HG02852 (cell line): ENCODE results near the gene STEAP1B.
"Not testable (repeated sequence)": the region's sequence is repeated elsewhere in the genome, so short reads cannot be mapped to it uniquely, and the experiment has no call there.

ENCODE experiments used
- ATAC-seq: cut with Tn5 transposase; IDR thresholded peaks from one replicate; pipeline ENCODE4 v1.9.1; 2021; ENCODE audit warnings: mild to moderate bottlenecking, moderate library complexity; ENCODE audit not compliant: unreplicated experiment

Gene STEAP1B

GRCh38 chr7:22457471-22457870 lies 42.5 kb downstream of the STEAP1B start:
- ATAC-seq: no peak

DNA sequence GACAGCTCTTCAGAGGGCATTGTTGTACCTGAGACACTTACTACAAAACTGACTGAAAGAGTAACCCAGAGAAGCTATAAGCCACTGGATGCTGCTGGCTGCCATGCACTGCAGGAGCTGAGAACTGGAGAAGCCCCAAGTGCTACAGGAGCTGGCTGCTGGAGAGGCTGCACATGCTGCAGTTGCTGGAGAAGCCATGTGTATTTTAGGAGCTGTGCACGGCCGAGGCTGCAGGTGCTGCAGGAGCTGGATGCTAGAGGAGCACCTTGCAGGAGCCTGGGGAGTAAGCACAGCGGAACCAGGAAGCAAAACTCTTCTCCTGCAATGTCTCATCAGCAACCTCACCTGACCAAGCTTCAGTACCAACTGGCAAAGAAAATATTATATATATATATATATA lies 45.5 kb downstream of the STEAP1B start:
- ATAC-seq: no peak

DNA sequence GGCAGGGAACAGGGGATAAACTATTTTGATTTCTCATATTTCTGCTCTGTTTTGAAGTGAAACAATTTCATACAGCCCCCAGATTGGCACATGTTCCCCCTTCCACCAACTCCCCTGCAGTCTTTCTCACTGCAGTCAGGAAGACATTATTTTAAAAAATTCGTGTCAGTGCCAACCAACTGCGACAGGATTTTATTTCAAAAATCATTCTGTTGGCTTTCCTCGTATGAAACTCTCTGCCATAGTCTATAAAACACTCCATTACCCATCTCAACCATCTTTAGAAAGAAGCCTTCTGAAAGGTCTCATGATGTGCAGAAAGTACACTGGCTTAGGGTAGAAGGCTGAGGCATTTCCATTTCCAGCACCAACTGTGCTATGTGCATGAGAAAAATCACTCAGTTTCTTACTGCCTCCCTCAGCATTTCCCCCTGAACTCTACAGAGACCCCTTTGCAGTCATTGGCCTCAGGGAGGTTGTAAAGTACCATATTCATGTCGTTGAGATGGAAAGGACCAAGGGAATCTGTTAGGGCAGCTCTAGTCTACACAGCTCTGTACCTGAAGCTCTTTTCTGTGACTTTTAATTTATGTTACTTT lies 46.9 kb downstream of the STEAP1B start:
- no peak for ATAC-seq

DNA sequence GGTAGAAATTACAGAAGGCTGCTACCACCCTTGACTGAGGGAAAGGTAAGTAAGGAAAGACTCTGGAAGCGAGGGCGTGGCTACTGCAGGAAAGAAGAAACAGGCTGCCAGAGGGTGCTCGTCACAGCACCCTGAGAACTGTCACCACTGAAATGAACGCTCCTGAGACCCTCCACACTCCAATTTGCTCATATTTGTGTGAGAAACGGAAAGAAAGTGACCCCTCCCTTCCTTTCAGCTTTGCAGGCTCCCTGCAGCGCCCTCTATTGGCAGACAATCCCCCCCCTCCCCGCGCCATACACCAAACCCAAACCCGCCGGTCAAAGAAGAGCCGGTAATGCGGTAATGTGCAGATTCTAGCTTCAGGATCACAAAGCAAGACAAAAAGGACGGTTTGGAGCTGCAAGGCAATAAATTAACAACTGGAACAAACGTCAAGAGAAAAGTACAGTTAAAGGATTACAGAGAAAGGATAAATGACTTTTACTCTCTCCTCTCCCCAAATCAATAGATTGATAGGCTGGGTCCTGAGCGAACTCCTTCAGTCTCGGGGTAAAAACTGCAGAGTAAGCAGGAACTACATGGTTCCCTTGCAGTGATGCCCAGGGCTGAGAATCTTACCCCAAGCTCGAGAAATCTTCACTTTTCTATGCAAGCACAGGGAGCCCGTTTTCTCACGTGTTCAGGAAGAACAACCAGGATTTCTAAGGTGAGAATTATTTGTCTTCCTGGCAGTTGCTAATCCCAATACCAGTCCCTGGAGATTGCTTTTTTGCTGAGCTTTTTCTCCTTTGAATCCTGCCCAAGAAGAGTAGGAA lies 47.6 kb downstream of the STEAP1B start:
- ATAC-seq: no peak

DNA sequence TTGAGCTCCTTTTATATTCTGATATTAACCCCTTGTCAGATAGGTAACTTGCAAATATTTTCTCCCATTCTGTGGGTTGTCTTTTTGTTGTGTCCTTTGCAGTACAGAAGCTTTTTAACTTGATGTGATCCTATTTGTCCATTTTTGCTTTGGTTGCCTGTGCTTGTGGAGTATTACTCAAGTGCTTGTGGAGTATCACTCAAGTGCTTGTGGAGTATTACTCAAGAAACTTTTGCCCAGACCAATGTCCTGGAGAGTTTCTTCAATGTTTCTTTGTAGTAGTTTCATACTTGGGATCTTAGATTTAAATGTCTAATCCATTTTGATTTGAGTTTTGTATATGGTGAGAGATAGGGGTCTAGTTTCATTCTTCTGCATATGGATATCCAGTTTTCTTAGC lies 50.0 kb downstream of the STEAP1B start:
- ATAC-seq: not testable (repeated sequence)

DNA sequence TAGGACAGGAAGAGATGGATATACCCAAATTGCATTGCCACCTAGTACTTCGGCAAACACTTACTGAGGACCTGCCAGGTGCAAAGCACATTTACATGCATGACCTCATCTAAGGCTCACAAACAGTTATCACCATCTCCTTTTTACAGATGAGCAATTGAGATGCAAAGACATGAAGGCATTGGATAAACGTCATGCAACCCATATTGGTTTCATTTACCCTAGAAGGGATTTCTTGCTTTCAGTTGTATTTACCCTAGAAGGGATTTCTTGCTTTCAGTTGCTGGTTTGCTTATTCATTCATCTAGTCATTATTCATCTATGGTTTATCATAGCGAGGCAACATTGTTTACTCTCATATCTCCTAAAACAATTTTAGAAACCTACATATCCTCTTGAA lies 52.2 kb downstream of the STEAP1B start:
- peak; percentile 82 for ATAC-seq

- ATAC-seq: peak; percentile 26
Measured at GRCh38 chr7:22447008-22447407, 53.0 kb downstream of the STEAP1B start.

- no peak for ATAC-seq
Measured at GRCh38 chr7:22445853-22446252, 54.1 kb downstream of the STEAP1B start.

GRCh38 chr7:22445140-22445743 lies 54.7 kb downstream of the STEAP1B start:
- peak; percentile 22 for ATAC-seq

DNA sequence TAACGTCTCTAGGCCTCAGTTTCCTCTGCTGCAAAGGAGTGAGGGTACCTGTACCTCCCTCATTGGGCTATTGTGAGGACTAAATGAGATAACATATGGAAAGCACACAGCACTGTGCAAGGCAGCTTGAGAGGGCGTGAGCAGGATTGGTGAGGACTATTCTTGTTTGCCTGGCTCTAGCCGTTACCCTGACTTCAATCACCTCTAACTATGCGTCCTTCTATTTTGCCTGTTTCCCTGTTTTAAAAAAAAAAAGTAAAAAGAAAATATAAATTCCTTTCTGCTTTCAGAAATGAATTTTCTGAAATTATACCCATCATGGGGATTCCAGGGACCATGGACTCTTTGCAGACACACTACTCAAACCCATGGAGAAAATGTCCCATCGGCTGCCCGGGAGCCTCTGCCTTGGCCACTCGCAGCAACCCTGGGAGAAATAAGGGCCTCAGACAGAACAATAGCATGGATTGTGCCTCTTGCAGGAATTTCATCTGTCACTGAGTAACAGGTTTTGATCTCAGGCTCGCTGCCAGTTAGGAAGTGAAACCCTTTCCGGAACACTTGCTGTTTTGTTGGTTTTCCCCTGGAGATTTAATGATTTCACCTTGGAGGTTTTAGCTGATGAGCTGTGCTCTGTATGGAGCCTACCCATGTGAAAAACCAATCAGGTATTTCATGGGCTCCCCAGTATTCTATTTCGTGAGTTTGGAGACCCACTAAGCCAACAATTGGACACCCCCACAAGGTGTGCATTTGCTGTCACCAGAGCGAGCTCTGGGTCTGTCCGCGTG lies 55.6 kb downstream of the STEAP1B start:
- no peak for ATAC-seq

DNA sequence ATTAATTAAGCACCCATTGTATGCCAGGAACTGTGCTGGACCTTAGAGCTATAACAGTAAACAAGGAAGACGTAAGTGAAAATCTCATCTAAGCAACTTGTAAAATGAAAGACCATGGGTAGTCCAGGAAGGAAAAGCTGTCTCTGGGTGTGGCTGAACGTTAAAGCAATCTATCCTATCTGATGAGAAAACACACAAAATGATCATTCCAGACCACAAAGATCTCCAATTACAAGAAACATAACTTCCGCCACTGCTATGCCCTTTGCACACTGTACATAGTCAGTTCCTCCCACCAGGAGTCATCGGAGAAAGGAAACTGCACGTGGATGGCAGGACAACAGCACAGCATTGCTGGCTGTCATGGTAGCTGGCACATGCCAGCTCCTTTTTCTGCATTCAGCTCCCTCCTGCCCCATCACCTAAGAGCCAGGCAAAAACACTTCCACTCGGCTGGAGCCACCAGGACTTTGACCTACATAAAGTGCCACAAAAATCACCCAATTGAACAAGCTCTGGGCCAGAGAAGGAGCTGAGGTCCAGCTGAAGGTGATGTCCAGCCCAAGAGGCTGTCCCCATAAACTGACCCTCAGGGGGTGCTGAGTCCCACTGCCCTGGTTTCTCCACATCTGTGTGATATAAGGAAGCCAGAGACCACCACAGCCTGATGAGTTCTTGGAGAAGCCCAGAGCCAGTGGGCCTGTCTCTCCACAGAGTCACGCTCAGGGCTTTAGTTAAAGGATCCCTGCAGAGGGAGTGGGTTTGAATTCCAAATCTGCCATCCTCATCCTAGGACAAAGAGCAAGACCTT lies 56.4 kb downstream of the STEAP1B start:
- no peak for ATAC-seq

DNA sequence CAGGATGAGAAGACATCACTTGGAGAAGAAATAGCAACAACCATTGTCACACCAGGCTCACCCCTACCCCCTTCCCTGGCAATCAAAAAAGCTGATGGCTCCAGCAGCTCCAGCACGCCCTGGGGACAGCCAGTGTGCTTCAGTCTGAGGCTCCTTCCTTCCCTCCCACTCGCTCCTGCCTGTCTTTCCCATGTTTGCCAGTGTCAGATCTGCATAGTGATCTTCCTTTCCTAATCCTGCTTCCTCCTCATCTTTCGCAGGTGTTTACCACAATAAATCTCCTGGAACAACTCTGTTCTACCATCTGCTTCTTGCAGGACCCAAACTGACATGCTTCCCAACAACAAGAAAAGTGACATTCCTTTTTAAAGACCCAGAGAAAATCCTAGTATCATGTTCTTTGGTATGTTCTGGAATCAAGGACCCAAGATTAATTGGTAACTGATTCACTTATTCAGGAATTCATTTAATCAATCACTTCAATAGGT lies 57.1 kb downstream of the STEAP1B start:
- no peak for ATAC-seq

DNA sequence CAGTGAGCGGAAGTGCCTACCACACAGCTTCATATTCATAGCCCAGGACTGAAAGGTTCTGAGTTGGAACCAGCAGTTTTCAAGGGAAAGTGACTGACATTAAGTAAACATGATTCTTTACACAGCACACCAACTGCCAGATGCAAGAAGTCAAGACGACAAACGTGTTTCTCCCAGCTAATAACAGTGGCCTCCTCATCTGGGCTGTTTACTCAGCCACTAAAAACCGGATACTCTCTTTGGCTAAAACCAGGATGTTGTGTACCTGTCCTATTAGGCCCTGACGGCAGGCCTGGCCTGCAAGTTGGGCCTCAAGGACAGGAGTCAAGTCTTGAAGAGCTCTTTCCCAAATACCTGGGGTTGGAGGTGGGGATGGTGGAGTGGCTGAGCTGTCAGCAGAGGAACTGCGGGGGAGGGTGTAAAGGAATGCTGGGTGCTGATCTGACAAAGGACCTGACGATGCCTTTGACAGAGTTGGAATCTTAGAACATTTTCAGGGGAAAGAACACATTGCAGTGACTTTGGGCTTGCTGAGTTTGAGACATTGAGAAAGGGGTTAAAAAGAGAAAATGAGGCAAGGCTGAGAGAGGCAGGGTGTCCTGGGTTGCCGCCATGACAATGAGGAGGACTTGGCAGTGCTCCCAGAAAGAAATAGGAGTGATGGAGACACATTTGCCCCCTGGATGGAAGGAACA lies 57.7 kb downstream of the STEAP1B start:
- ATAC-seq: no peak

DNA sequence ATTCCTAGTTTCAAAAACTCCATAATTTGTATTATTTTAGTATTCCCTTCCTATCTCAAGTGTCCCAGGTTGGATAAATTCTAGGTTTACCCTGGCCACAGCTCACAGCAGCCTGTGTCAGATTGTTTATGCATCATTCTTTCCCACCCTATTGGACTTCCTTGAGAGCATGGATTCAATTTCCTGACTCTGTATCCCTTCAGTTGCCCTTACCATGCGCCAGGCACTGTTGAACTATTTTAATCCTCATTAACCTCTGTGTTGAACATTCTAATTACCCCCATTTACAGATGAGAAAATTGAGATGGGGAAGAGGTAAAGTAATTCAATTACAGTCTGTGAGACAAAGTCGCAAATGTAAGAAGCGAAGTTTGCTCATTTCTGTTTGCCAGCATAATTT lies 58.8 kb downstream of the STEAP1B start:
- no peak for ATAC-seq

GRCh38 chr7:22438994-22439393 lies 61.0 kb downstream of the STEAP1B start:
- ATAC-seq: no peak

DNA sequence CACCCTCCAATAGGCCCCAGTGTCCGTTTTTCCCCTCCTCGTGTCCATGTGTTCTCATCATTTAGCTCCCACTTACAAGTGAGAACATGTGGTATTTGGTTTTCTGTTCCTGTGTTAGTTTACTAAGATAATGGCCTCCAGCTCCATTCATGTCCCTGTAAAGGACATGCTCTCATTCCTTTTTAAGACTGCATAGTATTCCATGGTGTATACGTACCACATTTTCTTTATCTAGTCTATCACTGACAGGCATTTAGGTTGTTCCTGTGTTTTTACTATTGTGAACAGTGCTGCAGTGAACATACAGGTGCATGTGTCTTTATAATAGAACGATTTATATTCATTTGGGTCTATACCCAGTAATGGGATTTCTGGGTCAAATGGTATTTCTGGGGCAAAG lies 63.4 kb downstream of the STEAP1B start:
- not testable (repeated sequence) for ATAC-seq

- peak; percentile 10 for ATAC-seq
Measured at GRCh38 chr7:22435720-22436119, 64.3 kb downstream of the STEAP1B start.

- ATAC-seq: peak; percentile 82
Measured at GRCh38 chr7:22435105-22435504, 64.9 kb downstream of the STEAP1B start.

DNA sequence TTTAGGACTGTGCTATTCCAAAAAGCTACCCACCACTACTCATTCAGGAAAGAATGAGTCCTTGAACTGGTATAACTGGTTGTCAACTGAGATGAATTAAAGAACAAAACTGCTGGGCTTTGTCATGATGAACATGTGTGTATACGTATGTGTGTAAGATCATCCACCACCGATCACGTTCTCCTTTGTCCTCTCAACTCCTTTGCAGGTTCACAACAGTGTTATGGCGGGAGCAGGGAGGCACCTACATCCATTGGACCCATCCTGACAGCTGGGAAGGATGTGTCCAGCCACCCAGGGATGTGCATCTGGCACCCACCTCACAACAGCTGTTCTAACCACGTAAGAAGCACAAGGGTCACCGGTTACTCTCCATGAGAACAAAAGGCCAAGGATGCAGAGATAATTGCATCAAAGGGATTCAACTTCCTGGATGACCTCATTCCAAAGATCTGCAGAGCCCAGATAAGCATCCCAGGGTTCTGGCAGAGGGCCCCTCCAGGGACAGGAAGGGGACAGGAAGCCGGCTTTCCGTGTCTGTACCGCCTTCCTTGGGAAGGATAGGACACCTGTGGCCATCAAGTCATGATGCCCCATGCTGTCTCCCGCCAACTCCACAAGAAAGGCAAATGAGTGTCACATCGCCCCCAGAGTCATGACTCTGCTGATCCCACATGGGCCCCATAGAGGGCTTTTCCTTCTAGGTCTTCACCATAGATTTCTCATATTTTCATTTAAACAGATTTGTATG lies 66.1 kb downstream of the STEAP1B start:
- ATAC-seq: no peak
